IPS DF 4.7 (cell line): ENCODE data around the gene RAB40C.

Experiments used
- DNase-seq: peaks from one replicate; pipeline ENCODE4 v3.0.0-alpha.2; 2013; ENCODE audit warnings: low spot score; ENCODE audit errors: extremely low read depth

The RAB40C gene

DNA sequence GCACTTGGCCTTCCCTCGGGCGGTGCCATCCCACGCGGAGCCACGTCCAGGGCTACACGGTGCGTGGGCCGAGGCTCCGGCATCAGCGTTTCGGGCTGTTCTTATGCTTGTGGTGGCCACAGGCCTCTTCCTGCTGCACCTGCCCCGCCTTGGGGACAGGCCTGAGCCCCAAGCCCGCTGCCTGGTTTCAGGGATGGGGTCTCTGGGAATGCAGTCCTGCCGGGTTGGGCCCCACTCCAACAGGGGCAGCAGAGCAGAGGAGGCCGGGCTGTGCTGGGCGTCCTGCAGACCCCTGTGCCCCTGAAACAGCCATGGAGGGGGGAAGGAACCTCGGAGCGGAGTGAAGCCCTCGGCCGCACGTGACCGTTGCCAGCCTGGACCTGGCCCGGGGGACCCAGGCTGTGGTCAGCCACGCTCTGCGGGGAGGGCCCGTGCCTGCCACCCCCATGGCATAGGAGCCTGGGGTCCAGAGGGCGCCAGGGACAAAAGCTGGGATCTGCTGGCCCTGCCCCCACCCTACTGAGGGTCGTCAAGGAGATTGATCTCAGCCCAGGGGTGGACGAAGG lies 40.5 kb downstream of the RAB40C start:
- DNase-seq: no peak

GRCh38 chr16:630815-631405 lies 41.0 kb downstream of the RAB40C start, which contains the start of gene WFIKKN1:
TSS of gene WFIKKN1 (plus strand) at chr16:630985. CDS start at chr16:631254, 269 bp downstream.
- no peak for DNase-seq

- no peak for DNase-seq
These were observed 42.0 kb downstream of the RAB40C start for GRCh38 chr16:631808-632358.

GRCh38 chr16:632486-633335 lies 42.8 kb downstream of the RAB40C start:
- no peak for DNase-seq

DNA sequence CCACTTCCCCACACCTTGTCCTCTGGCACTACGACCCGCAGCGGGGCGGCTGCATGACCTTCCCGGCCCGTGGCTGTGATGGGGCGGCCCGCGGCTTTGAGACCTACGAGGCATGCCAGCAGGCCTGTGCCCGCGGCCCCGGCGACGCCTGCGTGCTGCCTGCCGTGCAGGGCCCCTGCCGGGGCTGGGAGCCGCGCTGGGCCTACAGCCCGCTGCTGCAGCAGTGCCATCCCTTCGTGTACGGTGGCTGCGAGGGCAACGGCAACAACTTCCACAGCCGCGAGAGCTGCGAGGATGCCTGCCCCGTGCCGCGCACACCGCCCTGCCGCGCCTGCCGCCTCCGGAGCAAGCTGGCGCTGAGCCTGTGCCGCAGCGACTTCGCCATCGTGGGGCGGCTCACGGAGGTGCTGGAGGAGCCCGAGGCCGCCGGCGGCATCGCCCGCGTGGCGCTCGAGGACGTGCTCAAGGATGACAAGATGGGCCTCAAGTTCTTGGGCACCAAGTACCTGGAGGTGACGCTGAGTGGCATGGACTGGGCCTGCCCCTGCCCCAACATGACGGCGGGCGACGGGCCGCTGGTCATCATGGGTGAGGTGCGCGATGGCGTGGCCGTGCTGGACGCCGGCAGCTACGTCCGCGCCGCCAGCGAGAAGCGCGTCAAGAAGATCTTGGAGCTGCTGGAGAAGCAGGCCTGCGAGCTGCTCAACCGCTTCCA lies 43.6 kb downstream of the RAB40C start:
- DNase-seq: no peak

DNA sequence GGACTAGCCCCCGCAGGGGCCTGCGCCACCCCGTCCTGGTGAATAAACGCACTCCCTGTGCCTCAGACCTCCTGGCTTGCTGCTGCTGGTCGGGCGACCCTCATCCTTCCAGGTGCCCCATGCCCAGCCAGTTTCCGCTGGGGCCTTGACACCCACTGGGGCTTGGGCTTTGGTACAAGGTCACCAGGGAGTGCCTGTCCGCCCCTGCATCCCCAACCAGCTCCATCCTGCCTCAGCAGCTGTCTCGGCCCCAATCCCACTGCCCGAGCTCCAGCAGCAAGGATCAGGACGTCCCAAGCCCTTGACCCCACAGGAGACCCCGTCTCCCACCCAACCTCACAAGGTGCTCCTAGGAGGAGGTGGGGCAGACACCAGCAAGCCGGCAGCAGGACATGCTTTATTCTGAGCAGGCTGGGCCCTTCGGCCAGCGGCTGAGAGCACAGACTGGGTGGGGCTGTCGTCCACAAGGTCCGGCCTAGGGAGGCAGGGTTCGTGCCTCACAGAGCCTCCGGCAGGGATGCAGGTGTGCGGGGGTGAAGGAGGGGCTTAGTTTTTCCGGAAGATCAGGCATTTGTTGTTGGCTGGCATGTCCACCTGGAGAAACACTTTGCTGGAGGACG lies 44.3 kb downstream of the RAB40C start:
- DNase-seq: no peak

- no peak for DNase-seq
These were observed 45.1 kb downstream of the RAB40C start for GRCh38 chr16:634996-635395.

GRCh38 chr16:635573-636205 lies 45.8 kb downstream of the RAB40C start:
- no peak for DNase-seq

GRCh38 chr16:636206-637080 lies 46.6 kb downstream of the RAB40C start, which contains the start of gene METTL26:
TSS of gene METTL26 (minus strand) at chr16:636305. CDS start at chr16:636290, 15 bp downstream.
- DNase-seq: no peak

- DNase-seq: no peak
These were observed 47.5 kb downstream of the RAB40C start for GRCh38 chr16:637081-638018.

DNA sequence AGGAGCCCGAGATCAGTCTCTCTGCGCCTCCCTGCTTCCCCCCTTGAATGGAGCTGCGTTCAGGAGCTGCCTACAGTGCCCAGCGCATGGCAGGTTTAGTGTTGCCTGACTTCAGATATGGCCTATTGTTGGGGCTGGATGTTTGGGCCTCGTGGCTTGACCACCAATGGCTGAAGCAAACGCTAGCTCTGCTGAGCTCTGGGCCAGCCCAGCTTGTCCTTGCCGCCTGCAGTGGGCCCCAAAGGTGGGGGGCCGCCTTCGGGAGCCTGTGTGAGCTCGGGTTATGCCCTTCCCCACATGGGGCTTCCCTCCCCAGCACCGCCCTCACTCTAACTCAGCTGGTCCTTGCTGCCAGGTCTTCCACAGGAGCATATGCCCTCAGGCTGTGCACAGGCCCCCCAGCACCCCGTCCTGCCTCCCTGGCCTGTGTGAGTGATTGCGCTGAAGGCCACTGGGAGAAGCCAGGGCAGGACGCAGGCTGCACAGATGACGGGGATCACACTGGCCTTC lies 48.2 kb downstream of the RAB40C start:
- no peak for DNase-seq

DNA sequence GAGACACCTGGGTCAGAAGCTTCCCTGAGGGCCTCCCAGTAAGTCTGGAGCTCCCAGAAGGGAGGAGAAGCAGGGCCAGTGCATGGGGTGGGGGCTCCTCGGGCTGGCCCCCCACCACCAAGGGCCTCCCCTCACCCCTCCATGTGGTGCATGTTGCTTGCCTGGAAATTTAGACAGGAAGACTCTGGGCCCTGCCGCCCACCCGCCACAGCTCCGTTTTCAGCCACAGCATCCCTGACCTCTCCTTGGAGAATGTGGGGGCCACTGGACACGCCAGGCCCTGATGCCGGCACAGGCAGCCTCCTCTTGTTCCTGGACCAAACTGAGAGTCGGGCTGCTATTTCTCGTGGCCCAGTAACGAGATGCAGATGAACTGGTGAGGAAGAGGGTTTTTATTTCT lies 49.0 kb downstream of the RAB40C start:
- DNase-seq: no peak

- DNase-seq: no peak
These were observed 50.7 kb downstream of the RAB40C start for GRCh38 chr16:640614-641013.

DNA sequence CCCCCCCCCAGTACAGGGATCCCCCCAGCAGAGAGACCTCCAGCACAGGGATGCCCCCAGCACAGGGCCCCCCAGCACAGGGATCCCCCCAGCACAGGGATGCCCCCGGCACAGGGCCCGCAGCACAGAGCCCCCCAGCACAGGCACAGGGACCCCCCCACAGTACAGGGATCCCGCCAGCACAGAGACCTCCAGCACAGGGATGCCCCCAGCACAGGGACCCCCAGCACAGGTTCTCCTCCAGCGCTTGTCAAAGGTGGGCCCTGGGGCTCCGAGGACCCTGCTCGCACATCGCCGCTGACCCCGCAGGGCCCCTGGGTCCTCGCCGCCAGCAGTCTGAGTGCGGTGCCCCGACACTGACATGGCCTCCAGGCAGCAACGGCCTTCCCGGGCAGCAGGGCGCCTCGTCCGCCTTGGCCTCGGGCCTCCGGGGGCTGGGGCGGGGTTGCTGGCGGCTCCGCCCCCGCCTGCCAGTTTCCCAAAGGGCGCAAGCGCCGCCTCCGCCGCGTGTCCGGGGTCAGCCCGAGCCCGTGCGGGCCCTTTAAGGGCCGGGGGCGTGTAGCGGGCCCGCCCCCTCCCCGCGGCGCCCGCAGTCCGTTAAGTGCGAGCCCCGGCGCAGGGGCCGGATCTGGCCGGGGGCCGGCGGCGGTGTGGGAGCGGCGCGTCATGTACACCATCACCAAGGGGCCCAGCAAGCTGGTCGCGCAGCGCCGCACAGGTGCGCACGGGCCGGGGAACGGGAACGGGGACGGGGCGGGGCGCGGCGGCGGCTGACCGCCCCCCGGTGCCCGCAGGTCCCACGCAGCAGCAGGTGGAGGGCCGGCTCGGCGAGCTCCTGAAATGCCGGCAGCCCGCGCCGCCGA lies 51.7 kb downstream of the RAB40C start, which contains the start of gene MCRIP2:
Gene MCRIP2, plus strand, starts transcription at position 503 of the 863 bp plus-strand sequence. Its CDS starts 164 bp downstream, at position 667.
- no peak for DNase-seq

DNA sequence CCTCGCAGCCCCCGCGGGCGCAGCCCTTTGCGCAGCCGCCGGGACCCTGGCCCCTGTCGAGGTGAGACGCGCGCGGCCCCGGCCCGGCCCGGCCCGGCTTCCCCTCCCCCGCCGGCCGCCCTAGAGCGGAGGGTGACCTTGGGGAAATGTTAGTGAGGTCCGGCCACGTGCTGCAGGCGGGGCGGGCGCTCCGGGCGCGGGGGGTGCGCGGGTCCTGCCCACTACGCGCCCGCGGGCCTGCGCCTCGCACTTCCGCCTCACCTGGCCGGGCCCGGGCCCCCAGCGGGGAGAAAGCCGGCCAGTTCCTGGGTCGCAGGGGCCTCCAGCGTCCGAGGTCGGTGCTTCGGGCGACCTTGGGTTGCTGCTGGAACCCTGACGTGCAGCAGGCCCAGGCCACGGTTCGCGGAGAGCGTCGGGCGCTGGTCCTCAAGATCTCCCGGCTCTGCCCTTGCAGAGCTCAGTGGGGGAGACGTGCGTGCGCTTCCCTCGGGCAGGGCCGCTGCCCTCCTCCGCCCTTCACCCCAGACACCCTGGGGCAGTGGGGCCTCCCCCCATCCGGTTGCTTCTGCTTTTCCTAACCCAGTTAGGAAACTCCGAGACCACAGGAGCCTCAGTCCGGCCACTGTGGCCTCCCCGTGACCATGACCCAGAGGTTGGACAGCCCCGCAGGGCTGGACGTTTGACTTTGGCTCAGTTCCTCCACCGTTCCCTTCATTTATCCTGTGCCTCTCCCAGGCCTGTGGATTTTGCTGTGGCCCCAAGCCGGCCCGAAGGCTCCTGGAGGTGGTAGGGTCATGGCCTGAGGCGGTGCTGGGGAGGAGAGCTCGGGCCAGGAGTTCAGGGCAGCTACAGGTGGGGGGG lies 52.6 kb downstream of the RAB40C start:
- DNase-seq: no peak

DNA sequence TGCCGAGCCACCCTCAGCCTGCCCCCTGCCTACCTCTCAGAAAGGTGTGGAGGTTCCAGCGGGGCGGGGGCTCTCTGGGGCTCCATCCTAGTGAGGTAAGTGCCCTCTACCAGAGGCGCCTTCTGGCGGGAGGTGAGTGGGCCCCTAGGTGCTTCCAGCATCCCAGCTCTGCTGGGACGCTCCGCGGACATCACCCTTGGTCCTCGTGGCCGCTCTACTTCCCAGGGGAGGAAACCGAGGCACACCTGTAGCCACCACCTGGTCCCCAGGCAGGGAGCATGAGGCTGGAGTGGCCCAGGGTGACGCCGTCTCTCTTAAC lies 53.1 kb downstream of the RAB40C start:
- no peak for DNase-seq
